HepG2 (cell line): ENCODE measurements around the gene MPC1.

Experiments used
- ATF6 ChIP-seq: sonication (generic); formaldehyde crosslinking; conservative IDR thresholded peaks from 2 replicates; pipeline ENCODE4 v1.4.0; 2020; ENCODE audit warnings: missing genetic modification reagents
- CTCF ChIP-seq: sonication (generic); formaldehyde crosslinking; IDR thresholded peaks from 2 replicates; pipeline ENCODE4 v1.5.0; 2020; ENCODE audit warnings: mild to moderate bottlenecking, missing genetic modification reagents, moderate library complexity
- GTF2F1 ChIP-seq: fragments of 150-350 bp; IDR thresholded peaks from 2 replicates; pipeline ENCODE4 v1.6.1; 2014; ENCODE audit warnings: low read length
- POLR2A ChIP-seq, 2 experiments: IDR thresholded peaks; 2 replicates each; pipeline ENCODE4 v1.6.1; 2011; ENCODE audit warnings: low read depth in 2 of 2, low read length in 2 of 2, mild to moderate bottlenecking in 1 of 2, moderate library complexity in 1 of 2; ENCODE audit not compliant: insufficient read depth in 1 of 2
- PTBP1 ChIP-seq: fragments of 200-400 bp; formaldehyde crosslinking; IDR thresholded peaks from 2 replicates; pipeline ENCODE4 v1.6.1; 2018; ENCODE audit warnings: low read length, low read depth; ENCODE audit not compliant: poor library complexity, severe bottlenecking
- ZNF318 ChIP-seq: sonication (generic); formaldehyde crosslinking; IDR thresholded peaks from 2 replicates; pipeline ENCODE4 v1.4.0; 2020; ENCODE audit warnings: mild to moderate bottlenecking, missing genetic modification reagents

GRCh38 chr6:166325383-166326042 lies 57.2 kb downstream of the MPC1 start:
- TF ChIP-seq POLR2A (IDR thresholded peaks at IDR 0.05; ENCODE audit: insufficient read depth in 1 of 2, low read depth in 2 of 2, low read length in 2 of 2) = no peak
- no peak for TF ChIP-seq ATF6
- TF ChIP-seq PTBP1 = no peak
- no peak for TF ChIP-seq CTCF (CRISPR knock-in tag)
- TF ChIP-seq GTF2F1 = no peak
- no peak for TF ChIP-seq ZNF318 (CRISPR knock-in tag)
